ENCODE data around the gene PDE3A.
A peak's percentile ranks its signal among the peaks of the same experiment; 100 is the strongest.
"Not testable (repeated sequence)": the region's sequence is repeated elsewhere in the genome, so short reads cannot be mapped to it uniquely, and the experiment has no call there.

The PDE3A gene

DNA sequence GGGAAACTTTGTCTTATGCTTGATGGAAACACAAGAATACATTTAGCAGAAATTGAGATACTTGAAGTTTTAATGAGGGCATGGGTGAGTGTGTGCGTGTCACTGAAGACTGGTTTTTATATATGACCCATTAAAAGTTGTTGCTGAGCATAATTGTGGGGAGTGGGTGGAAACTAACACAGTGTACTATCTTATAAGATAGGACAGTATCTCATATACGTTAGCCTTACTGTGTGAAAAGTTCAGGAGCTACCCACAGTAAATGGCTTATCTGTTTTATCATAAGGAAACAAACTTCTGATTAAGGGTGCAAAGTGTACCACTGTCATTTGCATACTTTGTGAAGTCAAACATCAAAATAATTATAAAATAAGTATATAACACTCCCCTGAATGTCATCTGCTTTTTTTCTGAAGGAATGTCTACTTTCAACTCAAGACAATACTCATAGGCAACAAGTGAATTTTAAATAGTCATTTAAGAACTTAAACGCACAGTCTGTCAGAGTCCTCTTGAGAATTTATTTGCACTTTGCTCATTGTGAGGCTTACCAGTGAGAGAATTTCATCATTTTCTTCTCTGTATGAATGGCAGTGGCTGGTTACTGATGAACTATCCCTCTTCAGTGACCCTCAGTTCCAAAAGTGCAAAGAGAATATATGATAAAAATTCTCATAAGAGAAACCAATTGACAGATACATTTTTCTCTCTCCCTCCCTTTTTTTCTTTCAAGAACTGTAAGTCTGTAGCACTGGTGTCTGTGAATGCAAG, 4.2 kb downstream of the PDE3A start:
- no peak for DNase-seq
- intact Hi-C loops (cut with DNase I): no loop called here

DNA sequence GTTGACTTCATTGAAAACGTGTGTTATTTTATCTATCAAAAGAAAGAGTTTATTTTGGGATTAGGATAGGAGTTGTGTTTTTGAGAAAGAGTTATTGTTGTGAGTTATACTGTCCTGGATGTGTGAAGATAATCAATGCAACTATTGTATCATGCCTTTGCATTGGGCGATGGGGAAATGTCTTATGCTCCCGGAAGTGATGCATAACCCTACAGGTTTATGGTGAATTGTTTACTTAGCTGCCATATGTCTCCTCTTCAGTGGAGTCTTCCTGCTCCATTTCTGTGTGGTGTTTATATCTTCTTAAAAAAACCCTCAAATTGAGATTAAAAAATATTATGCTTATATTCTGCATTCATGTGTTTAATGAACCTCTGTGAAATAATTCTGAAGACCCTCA, 6.5 kb downstream of the PDE3A start:
- intact Hi-C loops (cut with DNase I): no loop called here
- no peak for DNase-seq

DNA sequence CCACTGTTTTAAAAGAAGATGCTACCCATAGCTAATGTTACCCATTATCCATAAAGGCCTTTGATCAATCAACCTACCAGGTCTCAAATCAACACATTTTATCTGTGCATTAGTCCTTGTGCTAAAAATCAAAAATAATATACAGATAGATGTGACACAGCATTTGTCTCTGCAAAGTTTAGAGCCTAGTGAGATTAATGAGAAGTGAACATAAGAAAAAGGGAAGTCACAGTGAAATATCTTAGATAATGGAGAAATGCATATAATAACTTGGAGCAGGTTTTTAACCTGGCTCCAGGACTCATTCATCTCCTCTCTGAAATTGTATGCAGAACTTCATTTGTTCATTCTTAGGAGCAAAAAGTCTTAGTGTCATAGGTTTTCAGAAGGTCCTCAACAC, 7.2 kb downstream of the PDE3A start:
- DNase-seq: no peak
- intact Hi-C loops (cut with DNase I): no loop called here

DNA sequence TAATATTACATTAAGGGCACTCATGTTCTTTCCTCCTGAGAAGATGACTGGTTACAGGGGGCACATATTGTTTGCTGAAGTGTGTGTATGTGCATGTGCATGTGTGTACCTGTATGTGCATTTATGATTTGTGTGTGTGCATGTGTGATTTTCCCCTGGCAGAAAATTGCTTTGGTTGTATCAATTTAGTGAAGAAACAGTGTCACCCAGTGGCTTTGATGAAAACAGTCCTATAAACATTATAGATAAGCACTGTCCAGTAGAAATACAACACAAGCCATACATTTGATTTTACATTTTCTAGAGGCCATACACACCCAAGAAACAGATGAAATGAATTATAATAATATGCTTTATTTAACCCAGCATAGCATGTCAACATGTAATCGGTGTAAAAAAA, 8.6 kb downstream of the PDE3A start:
- DNase-seq: no peak
- intact Hi-C loops (cut with DNase I): no loop called here

DNA sequence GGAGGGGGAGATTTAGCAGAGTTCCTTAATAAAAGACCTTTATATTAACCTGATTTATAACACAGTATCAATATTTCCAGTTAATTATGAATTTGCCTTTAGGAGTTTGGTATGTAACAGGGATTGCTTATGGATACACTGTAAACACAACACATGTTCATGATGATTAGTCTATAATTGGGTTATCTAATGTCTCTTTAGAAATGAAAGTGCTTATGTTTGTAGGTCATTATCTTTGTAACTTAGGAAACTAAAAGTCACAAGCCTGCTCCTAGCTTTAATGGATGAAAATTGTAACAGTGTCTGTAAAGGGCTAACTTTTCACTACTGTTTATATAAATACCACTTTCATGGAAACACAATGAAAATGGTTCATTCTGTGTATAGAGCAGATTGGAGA, 9.4 kb downstream of the PDE3A start:
- intact Hi-C loops (cut with DNase I): no loop called here
- no peak for DNase-seq

DNA sequence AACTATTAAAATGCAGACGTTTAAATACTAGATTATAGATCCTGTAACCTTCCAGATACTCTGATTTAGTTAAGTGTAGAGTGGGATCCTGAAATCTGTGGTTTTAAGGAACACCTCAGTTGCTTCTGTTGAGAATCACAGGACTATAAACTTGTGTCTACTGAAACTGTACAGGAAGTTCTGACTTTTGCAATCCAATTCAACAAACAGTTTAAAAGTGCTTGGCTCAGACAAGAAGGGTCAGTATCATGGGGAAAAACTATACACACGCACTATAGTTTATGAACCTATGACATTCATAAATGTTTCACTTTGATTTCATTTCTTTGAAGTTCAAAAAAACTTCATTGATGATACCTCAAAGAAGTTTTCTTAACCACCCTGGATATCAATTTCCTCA, 13.8 kb downstream of the PDE3A start:
- intact Hi-C loops (cut with DNase I): no loop called here
- no peak for DNase-seq

DNA sequence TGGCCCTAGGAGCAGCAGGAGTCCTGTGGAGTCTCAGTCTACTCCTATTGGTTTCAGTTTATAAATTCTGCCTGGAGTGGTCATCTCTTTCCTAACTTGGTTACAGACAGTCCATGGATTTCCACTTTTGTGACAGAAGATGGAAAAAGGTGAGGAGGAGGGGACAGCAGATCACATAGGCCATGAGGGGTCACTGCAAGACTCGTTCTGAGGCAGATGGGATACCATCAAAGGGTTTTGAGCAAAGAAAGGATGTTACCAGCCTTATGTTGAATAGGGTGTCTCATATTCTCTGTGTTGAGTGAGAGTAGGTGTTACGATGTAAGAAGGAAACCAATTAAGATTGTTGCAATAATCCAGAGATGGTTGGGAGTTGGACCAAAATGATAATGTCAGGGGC, 15.3 kb downstream of the PDE3A start:
- no peak for DNase-seq
- intact Hi-C loops (cut with DNase I): no loop called here

DNA sequence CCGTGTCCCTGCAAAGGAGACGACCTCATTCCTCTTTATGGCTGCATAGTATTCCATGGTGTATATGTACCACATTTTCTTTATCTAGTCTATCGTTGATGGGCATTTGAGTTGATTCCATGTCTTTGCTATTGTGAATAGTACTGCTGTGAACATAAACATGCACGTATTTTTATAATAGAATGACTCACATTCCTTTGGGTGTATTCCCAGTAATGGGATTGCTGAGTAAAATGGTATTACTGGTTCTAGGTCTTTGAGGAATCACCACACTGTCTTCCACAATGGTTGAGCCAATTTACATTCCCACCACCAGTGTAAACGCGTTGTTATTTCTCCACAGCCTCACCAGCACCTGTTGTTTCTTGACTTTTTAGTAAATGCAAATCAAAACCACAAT, 16.5 kb downstream of the PDE3A start:
- intact Hi-C loops (cut with DNase I); DNase-seq: not testable (repeated sequence)

- intact Hi-C loops (cut with DNase I): no loop called here
- DNase-seq: no peak
Observed at GRCh38 chr12:20390846-20391245, 22.5 kb downstream of the PDE3A start.

DNA sequence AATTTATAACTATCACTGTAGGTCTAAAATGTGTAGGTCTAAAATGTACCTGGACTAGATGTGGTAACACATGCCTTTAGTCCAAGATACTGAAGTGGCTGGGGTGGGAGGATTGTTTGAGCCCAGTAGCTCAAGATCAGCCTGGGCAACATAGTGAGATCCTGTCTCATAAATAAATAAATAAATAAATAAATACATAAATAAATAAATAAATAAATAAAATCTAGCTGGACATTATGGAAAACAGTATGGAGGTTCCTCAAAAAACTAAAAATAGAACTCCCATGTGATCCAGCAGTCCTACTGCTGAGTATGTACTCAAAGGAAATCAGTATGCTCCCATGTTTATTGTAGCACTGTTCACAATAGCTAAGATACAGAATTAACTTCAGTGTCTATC, 24.0 kb downstream of the PDE3A start:
- intact Hi-C loops (cut with DNase I): no loop called here
- DNase-seq: no peak

DNA sequence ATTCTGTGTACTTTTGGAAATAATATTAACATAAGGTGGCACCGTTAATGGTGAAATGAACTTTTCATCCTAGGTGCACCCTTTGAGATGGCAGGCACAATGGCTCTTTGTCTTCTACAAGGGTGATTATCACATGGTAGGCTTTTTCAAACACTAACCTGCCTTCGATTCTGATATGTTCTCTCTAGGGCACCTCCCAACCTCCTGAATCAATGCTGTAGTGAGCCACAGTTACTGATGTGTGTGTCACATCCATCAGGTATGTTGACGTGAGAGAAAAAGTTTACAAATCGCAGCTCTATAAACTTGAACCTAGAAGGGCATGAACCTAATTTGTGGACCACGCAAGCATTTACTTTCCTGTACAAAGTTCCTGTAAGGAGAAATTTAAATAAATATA, 25.4 kb downstream of the PDE3A start:
- intact Hi-C loops (cut with DNase I): no loop called here
- no peak for DNase-seq

GRCh38 chr12:20395791-20396550, 27.6 kb downstream of the PDE3A start:
- DNase-seq: no peak
- intact Hi-C loops (cut with DNase I): no loop called here

GRCh38 chr12:20398686-20399085, 30.3 kb downstream of the PDE3A start:
- DNase-seq: no peak

GRCh38 chr12:20400003-20400402, 31.7 kb downstream of the PDE3A start:
- intact Hi-C loops (cut with DNase I): no loop called here
- no peak for DNase-seq

More at GRCh38 chr12:20398686-20399085, 30.3 kb downstream of the PDE3A start:
- intact Hi-C loops (cut with DNase I): no loop called here

DNA sequence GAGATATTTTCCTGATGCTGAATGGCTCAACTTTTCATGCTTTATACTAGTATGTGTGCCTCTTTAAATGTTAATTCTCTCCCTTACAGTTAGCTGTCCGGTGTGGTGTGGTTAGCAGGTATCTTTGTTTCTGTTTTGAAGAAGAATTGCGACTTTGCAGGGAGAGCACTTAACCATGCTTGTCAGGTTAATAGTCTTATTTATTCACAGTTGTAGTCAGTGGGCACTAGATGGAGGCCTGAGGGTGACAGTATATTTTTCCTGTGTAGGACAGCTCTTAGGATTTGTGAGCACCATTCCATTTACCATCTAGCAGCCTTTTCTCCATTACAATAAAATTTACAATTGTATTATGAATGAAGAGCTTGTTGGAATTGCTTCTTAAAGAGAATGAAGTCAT, 34.9 kb downstream of the PDE3A start:
- intact Hi-C loops (cut with DNase I): no loop called here
- no peak for DNase-seq

DNA sequence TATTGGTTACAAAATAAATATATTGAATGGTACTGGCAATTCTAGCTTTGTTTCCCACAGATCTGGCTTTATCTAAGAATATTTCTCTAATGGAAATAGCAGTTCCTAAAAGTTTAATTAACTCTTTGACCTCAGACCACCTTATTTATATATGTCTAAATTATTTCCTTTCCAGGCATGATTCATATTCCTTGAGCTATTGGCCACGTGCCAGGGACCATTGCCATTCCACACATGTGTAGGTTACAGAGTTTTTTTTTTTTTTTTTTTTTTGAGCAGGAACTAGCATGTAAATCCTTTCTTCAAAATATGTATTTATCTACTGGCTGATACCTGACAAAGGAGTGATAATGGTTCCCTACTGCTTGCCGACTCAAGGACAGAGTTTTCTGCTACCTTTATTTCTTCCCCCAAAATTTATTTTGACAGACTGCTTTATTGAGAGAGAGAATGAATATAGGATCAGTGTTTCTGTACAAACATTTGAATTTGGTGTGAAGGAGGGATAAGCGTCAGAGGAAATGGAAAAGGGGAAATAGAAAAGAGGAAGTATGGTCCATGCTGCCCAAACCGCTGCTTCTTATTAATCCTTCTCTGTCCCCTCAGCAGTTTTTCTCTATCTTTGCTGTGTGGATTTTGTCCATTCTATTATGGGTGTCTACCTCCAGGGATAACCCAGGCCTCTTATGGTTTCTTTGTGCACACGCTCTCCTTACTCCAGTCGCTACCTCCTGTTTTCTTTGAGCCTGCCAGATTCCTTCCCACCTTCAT, 36.4 kb downstream of the PDE3A start:
- intact Hi-C loops (cut with DNase I): no loop called here
- DNase-seq: peak in 3 of 10 donors; percentile 9 to 58 (median 47)

DNA sequence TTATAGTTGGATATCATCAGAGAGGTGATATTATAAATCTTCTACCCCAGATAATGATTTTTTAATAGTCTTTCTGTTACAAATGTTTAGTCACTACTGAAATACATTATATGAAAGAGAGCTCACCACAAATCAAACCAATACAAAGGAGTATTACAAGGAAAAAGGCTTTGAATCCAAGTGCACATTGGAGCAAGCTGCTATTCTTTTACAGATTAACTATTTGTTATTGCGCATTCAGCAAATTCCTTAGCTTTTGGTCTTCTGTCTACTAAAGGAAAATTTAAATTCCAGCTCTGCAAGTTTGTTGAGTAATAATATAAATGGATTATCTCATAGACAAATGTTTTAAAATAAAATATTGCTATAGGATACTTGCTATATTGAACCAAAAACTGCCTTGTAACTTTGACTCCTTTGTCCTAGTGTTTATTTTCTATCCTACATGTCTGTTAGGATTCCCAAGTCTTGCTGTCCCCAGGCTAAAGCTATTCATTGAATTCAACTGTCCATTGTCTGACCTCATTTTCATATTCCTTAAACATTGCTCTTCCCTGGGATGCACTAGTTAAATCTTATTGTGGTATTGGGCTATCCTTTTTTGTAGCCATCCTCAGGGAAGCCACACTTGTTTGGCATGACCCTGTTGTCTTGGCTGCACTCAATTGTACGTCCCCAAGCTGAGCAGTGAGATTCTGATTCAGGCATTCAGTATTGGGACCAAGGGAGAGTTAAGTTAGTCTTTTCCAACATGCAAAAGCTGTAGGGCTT, 41.5 kb downstream of the PDE3A start:
- no peak for DNase-seq
- intact Hi-C loops (cut with DNase I): no loop called here

GRCh38 chr12:20410734-20411133, 42.4 kb downstream of the PDE3A start:
- intact Hi-C loops (cut with DNase I): no loop called here
- DNase-seq: no peak

DNA sequence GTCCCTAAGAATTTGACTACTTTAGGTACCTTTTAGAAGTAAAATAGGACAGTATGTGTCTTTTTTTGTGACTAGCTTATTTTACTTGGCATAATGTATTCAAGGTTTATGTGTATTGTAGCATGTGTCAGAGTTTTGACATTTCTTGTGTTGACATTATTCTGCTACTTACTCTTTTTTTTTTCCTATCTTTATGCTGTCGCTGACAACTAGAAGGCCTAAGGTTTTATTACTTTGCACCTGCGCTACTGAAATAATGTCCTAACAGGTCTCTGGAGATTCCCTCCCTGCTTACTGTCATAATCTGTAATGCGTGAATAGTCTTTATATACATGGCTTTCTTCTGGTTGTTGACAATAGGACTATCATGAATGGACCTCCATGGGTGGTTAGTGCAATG, 43.0 kb downstream of the PDE3A start:
- intact Hi-C loops (cut with DNase I): no loop called here
- no peak for DNase-seq

- DNase-seq: no peak
- intact Hi-C loops (cut with DNase I): no loop called here
Observed at GRCh38 chr12:20415028-20415427, 46.7 kb downstream of the PDE3A start.

DNA sequence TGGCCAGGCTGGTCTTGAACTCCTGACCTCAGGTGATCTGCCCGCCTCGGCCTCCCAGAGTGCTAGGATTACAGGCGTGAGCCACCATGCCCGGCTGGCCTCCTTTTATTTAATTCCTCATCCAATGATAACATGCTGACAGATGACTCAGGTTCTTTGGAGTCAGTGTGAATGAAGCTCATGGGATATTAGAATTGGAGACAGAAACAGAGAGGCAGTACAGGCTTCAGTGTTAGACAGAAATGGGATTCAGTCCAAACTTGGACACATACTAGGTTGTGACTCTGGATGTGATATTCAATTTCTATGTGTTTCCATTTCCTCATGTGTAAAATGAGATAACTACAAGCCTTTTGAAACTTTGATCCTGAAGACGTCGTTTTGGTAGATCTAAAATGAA, 47.3 kb downstream of the PDE3A start:
- intact Hi-C loops (cut with DNase I): no loop called here
- no peak for DNase-seq
